Measurements from ENCODE around the gene DOCK10. TPM values are rescaled to one million over a fixed set of nuclear protein-coding genes. Genes with fewer than 3 reads are reported as not detected.

The DOCK10 gene
- total and polyA plus RNA-seq, 2 donors (not counting 1 experiment from before 2014, with no cell fraction given) = 49.5 to 139 TPM

DNA sequence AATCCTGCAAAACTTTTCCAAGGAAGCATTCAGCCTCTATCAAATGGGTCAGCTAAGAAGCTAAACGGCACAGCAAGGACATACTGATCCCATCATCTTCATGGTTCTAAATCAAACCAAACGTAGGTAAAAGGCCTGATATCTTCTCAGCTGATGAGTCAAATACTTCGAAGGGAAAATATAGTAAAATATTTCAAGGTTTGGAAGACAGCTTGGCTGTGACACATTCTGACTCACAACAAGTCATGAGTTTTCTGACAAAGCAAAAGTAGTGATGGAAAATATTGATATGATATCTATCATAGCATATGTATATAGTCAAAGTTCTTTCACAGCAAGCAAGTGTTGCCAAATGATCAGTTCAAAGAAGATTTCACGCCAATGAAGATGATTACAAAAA lies 31.5 kb downstream of the DOCK10 start:
- POLR2A ChIA-PET = no interaction called here
- DNase-seq = no peak
- peaks cover 11% of the 10 kb centered on the region for H4K20me1 ChIP-seq (ENCODE audit: control insufficient read depth, insufficient read depth, low read length, poor library complexity, severe bottlenecking)
- H3K4me2 ChIP-seq (replicated peaks; ENCODE audit: low read depth, low read length, poor library complexity, severe bottlenecking) = no peak overlapping the region
- no CpG with 5 or more reads among the region's 4 CpGs for WGBS (ENCODE audit: insufficient coverage)
- H3K4me3 ChIP-seq (ENCODE audit: control extremely low read depth in 1 of 5, extremely low read depth in 1 of 5, insufficient read depth in 1 of 5, low read depth in 2 of 5, low read length in 4 of 5) = no peak overlapping the region
- H3K27ac Mint-ChIP-seq = no peak overlapping the region
- CTCF ChIA-PET = interaction anchor here (0.9 to 2.1 kb wide), 4 partner anchors 9 to 204 kb away, joined by 3 to 8 read pairs (median 4); no protein-coding TSS in a partner anchor
- no peaks in the 10 kb centered on the region for H3K9me3 ChIP-seq (ENCODE audit: control extremely low read depth in 1 of 3, control insufficient read depth in 2 of 3, insufficient read depth in 1 of 3, low read length in 2 of 3)
- no peak overlapping the region for H3K9ac ChIP-seq (ENCODE audit: low read length)
- H3K27me3 Mint-ChIP-seq = no peaks in the 10 kb centered on the region
- no peaks in the 10 kb centered on the region for H3K36me3 ChIP-seq (replicated peaks in 1 of 2; ENCODE audit: control extremely low read depth in 1 of 2, control insufficient read depth in 1 of 2, extremely low read depth in 1 of 2, insufficient read depth in 2 of 2, low read length in 1 of 2)
- H3K79me2 ChIP-seq (ENCODE audit: control insufficient read depth, insufficient read depth, low read length) = peaks cover 44% of the 10 kb centered on the region
- no peaks in the 10 kb centered on the region for H3K27me3 ChIP-seq (replicated peaks in 1 of 4; ENCODE audit: control extremely low read depth in 1 of 4, control insufficient read depth in 3 of 4, insufficient read depth in 4 of 4, low read length in 3 of 4)
- ATAC-seq (ENCODE audit: low read depth) = no peak
- no peak overlapping the region for H3K27ac ChIP-seq (ENCODE audit: low read length in 2 of 2)
- H3K4me1 Mint-ChIP-seq = peaks cover 36% of the 10 kb centered on the region
- intact Hi-C loops (cut with micrococcal nuclease) = no loop called here
- H3K9me3 Mint-ChIP-seq (ENCODE audit: insufficient read depth) = no peaks in the 10 kb centered on the region
- peaks cover 10 to 12% of the 10 kb centered on the region in 2 donors for H3K4me1 ChIP-seq (ENCODE audit: control insufficient read depth in 2 of 2, insufficient read depth in 2 of 2, low read length in 2 of 2)
- H2AFZ ChIP-seq (ENCODE audit: insufficient read depth, low read depth, low read length, poor library complexity, severe bottlenecking) = no peak overlapping the region
- no peak overlapping the region for H3K4me3 Mint-ChIP-seq
- no peak for TF ChIP-seq EZH2 (IDR thresholded peaks at IDR 0.05; ENCODE audit: borderline replicate concordance, insufficient read depth, low read depth, low read length, poor library complexity, severe bottlenecking)
- TF ChIP-seq, protein P1, sequence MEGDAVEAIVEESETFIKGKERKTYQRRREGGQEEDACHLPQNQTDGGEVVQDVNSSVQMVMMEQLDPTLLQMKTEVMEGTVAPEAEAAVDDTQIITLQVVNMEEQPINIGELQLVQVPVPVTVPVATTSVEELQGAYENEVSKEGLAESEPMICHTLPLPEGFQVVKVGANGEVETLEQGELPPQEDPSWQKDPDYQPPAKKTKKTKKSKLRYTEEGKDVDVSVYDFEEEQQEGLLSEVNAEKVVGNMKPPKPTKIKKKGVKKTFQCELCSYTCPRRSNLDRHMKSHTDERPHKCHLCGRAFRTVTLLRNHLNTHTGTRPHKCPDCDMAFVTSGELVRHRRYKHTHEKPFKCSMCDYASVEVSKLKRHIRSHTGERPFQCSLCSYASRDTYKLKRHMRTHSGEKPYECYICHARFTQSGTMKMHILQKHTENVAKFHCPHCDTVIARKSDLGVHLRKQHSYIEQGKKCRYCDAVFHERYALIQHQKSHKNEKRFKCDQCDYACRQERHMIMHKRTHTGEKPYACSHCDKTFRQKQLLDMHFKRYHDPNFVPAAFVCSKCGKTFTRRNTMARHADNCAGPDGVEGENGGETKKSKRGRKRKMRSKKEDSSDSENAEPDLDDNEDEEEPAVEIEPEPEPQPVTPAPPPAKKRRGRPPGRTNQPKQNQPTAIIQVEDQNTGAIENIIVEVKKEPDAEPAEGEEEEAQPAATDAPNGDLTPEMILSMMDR (IDR thresholded peaks at IDR 0.05) = no peak

DNA sequence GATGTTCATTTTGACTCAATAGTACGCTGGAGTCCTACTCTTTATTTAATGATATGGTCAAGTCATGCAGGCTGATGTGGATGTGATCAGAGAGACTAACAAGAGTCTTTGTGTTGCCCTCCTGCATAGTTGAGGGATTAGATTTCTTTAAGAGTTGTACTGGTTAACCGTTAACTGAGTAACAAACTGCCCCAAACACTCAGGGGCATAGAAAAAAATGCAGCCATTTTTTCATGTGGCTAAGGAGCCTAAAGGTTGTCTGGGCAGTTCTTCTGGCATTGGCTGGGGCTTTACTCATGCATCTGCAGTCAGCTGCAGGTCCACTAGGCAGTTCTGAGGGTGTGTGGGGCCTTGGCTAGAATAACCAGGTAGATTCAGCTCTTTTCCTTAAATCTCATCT lies 32.5 kb downstream of the DOCK10 start:
- H3K36me3 ChIP-seq (replicated peaks in 1 of 2; ENCODE audit: control extremely low read depth in 1 of 2, control insufficient read depth in 1 of 2, extremely low read depth in 1 of 2, insufficient read depth in 2 of 2, low read length in 1 of 2) = no peaks in the 10 kb centered on the region
- no peak overlapping the region for H3K27ac ChIP-seq (ENCODE audit: low read length in 2 of 2)
- no peak overlapping the region for H3K9ac ChIP-seq (ENCODE audit: low read length)
- no peak for ATAC-seq (ENCODE audit: low read depth)
- Mint-ChIP-seq H3K4me1 (peaks cover 36% of the 10 kb centered on the region), H3K27me3 (no peaks in the 10 kb centered on the region), H3K9me3 (ENCODE audit: insufficient read depth) (no peaks in the 10 kb centered on the region), H3K4me3 (no peak overlapping the region), H3K27ac (peak overlapping the region; percentile 16)
- TF ChIP-seq, protein P1 (IDR thresholded peaks at IDR 0.05) = no peak
- TF ChIP-seq EZH2 (IDR thresholded peaks at IDR 0.05; ENCODE audit: borderline replicate concordance, insufficient read depth, low read depth, low read length, poor library complexity, severe bottlenecking) = no peak
- H3K4me2 ChIP-seq (replicated peaks; ENCODE audit: low read depth, low read length, poor library complexity, severe bottlenecking) = no peak overlapping the region
- WGBS (ENCODE audit: insufficient coverage) = 100% methylated on average over 1 of the region's 2 CpGs
- H2AFZ ChIP-seq (ENCODE audit: insufficient read depth, low read depth, low read length, poor library complexity, severe bottlenecking) = no peak overlapping the region
- H3K27me3 ChIP-seq (replicated peaks in 1 of 4; ENCODE audit: control extremely low read depth in 1 of 4, control insufficient read depth in 3 of 4, insufficient read depth in 4 of 4, low read length in 3 of 4) = no peaks in the 10 kb centered on the region
- peaks cover 10 to 12% of the 10 kb centered on the region in 2 donors for H3K4me1 ChIP-seq (ENCODE audit: control insufficient read depth in 2 of 2, insufficient read depth in 2 of 2, low read length in 2 of 2)
- H3K79me2 ChIP-seq (ENCODE audit: control insufficient read depth, insufficient read depth, low read length) = peaks cover 35% of the 10 kb centered on the region
- H3K9me3 ChIP-seq (ENCODE audit: control extremely low read depth in 1 of 3, control insufficient read depth in 2 of 3, insufficient read depth in 1 of 3, low read length in 2 of 3) = no peaks in the 10 kb centered on the region
- intact Hi-C loops (cut with micrococcal nuclease) = loop anchor here (10.0 kb wide), 1 partner anchor 105 kb away; no protein-coding TSS in a partner anchor
- CTCF ChIA-PET = interaction anchor here (0.7 to 2.1 kb wide), 9 partner anchors 8 to 203 kb away, joined by 3 to 8 read pairs (median 4); no protein-coding TSS in a partner anchor
- no peak overlapping the region for H3K4me3 ChIP-seq (ENCODE audit: control extremely low read depth in 1 of 5, extremely low read depth in 1 of 5, insufficient read depth in 1 of 5, low read depth in 2 of 5, low read length in 4 of 5)
- POLR2A ChIA-PET = no interaction called here
- DNase-seq = no peak
- H4K20me1 ChIP-seq (ENCODE audit: control insufficient read depth, insufficient read depth, low read length, poor library complexity, severe bottlenecking) = peaks cover 11% of the 10 kb centered on the region
